PC-3 (cell line): Measurements from ENCODE around the gene SFMBT1.

ENCODE experiments used
- EZH2 ChIP-seq: fragments of 300-600 bp; sonication (generic); IDR thresholded peaks from one replicate; pipeline ENCODE4 v1.6.1; 2017; ENCODE audit warnings: antibody characterized with exemption, mild to moderate bottlenecking, low read length; ENCODE audit not compliant: unreplicated experiment
- EZH2phosphoT487 ChIP-seq: fragments of 300-600 bp; sonication (generic); IDR thresholded peaks from 2 replicates; pipeline ENCODE4 v1.6.1; 2018; ENCODE audit warnings: mild to moderate bottlenecking, antibody characterized with exemption, low read length, borderline replicate concordance
- TF ChIP-seq, protein P1 (sequence below): fragments of 300-600 bp; sonication (generic); conservative IDR thresholded peaks from 2 replicates; pipeline ENCODE4 v1.5.1; 2017; ENCODE audit warnings: antibody characterized with exemption, low read depth, mild to moderate bottlenecking, low read length

DNA sequence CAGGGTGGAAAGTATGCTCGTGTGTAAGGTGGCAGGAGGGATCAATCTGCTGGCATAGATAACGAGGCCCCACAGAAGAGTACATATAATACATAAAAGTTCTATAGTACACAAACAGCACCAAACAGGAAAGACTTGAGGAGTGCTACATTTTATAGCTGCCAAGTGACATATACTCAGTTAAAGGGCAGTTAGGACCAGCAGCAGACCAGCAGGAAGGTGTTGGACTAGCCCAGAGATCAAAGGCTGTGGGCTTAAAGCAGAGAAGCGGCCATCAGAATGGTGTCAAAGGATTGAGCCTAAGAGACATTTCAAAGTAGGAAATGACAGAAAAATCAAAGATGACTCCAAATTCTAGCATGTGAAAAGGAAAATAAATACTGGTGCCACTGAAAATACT lies 34.5 kb downstream of the SFMBT1 start:
- TF ChIP-seq EZH2, result no peak
- TF ChIP-seq, protein P1, sequence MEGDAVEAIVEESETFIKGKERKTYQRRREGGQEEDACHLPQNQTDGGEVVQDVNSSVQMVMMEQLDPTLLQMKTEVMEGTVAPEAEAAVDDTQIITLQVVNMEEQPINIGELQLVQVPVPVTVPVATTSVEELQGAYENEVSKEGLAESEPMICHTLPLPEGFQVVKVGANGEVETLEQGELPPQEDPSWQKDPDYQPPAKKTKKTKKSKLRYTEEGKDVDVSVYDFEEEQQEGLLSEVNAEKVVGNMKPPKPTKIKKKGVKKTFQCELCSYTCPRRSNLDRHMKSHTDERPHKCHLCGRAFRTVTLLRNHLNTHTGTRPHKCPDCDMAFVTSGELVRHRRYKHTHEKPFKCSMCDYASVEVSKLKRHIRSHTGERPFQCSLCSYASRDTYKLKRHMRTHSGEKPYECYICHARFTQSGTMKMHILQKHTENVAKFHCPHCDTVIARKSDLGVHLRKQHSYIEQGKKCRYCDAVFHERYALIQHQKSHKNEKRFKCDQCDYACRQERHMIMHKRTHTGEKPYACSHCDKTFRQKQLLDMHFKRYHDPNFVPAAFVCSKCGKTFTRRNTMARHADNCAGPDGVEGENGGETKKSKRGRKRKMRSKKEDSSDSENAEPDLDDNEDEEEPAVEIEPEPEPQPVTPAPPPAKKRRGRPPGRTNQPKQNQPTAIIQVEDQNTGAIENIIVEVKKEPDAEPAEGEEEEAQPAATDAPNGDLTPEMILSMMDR, result no peak
- TF ChIP-seq EZH2phosphoT487, result no peak
